GM12878 (cell line): Measurements from ENCODE around the gene PKDREJ.

Experiments
- BMI1 ChIP-seq: fragments of 450-650 bp; IDR thresholded peaks from 2 replicates; pipeline ENCODE4 v1.6.1; 2016; ENCODE audit warnings: mild to moderate bottlenecking, moderate library complexity, borderline replicate concordance
- CHD1 ChIP-seq: IDR thresholded peaks from 2 replicates; pipeline ENCODE4 v1.6.1; 2012; ENCODE audit warnings: low read depth, low read length, improper control_type of control experiment
- EZH2 ChIP-seq: IDR thresholded peaks from 2 replicates; pipeline ENCODE4 v1.6.1; 2012; ENCODE audit warnings: low read depth, mild to moderate bottlenecking, control low read depth, inconsistent platforms, low read length, borderline replicate concordance; ENCODE audit not compliant: control insufficient read depth
- FOXM1 ChIP-seq: IDR thresholded peaks from 2 replicates; pipeline ENCODE4 v1.6.1; 2012; ENCODE audit warnings: low read depth, mild to moderate bottlenecking, inconsistent platforms, low read length, moderate library complexity
- KLF5 ChIP-seq: fragments of 450-650 bp; IDR thresholded peaks from 2 replicates; pipeline ENCODE4 v1.6.1; 2014; ENCODE audit warnings: mild to moderate bottlenecking; ENCODE audit not compliant: partially characterized antibody
- MYB ChIP-seq: fragments of 150-350 bp; IDR thresholded peaks from 2 replicates; pipeline ENCODE4 v1.6.1; 2014; ENCODE audit warnings: mild to moderate bottlenecking, low read depth, low read length, borderline replicate concordance
- RAD21 ChIP-seq: IDR thresholded peaks from 2 replicates; pipeline ENCODE4 v1.6.1; 2011; ENCODE audit warnings: mild to moderate bottlenecking, low read depth, low read length, moderate library complexity; ENCODE audit not compliant: insufficient read depth
- TF ChIP-seq, protein P1 (sequence below): fragments of 450-650 bp; IDR thresholded peaks from 2 replicates; pipeline ENCODE4 v1.6.1; 2017; ENCODE audit warnings: mild to moderate bottlenecking
- TF ChIP-seq, protein P2 (sequence below), 3 experiments: IDR thresholded peaks in 2 of 3; conservative IDR thresholded peaks in 1 of 3; 2 replicates each; pipeline ENCODE4 v1.5.1; 2011; ENCODE audit warnings: low read depth in 3 of 3, low read length in 3 of 3, mild to moderate bottlenecking in 3 of 3, control low read depth in 2 of 3, moderate library complexity in 2 of 3, inconsistent platforms in 1 of 3, mixed read lengths in 1 of 3; ENCODE audit not compliant: control insufficient read depth in 2 of 3, insufficient read depth in 1 of 3; ENCODE audit errors: extremely low read depth in 1 of 3

DNA sequence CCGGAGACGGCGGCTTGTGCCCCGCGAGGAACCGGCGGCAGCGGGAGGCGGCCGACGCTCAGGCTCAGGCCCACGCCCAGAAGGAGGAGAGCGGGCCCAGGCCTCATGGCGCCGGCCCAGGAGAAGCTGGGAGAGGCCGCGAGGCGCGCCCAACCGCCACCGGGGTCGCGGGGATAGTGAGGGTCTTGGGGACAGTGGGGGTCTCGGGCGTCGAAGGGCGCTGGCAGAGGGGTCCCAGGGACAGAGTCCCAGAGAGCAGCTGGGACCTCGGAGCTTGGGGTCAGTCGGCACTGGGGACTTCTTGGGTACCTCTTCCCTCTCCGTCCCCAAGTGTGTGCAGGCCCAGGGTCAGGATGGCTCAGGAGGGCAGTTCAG is at the start of gene PKDREJ:
- no peak for TF ChIP-seq MYB
- TF ChIP-seq, protein P1, sequence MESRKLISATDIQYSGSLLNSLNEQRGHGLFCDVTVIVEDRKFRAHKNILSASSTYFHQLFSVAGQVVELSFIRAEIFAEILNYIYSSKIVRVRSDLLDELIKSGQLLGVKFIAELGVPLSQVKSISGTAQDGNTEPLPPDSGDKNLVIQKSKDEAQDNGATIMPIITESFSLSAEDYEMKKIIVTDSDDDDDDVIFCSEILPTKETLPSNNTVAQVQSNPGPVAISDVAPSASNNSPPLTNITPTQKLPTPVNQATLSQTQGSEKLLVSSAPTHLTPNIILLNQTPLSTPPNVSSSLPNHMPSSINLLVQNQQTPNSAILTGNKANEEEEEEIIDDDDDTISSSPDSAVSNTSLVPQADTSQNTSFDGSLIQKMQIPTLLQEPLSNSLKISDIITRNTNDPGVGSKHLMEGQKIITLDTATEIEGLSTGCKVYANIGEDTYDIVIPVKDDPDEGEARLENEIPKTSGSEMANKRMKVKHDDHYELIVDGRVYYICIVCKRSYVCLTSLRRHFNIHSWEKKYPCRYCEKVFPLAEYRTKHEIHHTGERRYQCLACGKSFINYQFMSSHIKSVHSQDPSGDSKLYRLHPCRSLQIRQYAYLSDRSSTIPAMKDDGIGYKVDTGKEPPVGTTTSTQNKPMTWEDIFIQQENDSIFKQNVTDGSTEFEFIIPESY: no peak
- TF ChIP-seq, protein P2, sequence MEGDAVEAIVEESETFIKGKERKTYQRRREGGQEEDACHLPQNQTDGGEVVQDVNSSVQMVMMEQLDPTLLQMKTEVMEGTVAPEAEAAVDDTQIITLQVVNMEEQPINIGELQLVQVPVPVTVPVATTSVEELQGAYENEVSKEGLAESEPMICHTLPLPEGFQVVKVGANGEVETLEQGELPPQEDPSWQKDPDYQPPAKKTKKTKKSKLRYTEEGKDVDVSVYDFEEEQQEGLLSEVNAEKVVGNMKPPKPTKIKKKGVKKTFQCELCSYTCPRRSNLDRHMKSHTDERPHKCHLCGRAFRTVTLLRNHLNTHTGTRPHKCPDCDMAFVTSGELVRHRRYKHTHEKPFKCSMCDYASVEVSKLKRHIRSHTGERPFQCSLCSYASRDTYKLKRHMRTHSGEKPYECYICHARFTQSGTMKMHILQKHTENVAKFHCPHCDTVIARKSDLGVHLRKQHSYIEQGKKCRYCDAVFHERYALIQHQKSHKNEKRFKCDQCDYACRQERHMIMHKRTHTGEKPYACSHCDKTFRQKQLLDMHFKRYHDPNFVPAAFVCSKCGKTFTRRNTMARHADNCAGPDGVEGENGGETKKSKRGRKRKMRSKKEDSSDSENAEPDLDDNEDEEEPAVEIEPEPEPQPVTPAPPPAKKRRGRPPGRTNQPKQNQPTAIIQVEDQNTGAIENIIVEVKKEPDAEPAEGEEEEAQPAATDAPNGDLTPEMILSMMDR (IDR thresholded peaks at IDR 0.05 in 2 of 3, conservative IDR thresholded peaks at IDR 0.05 in 1 of 3; ENCODE audit: control insufficient read depth in 2 of 3, extremely low read depth in 1 of 3, insufficient read depth in 1 of 3, low read depth in 3 of 3, low read length in 3 of 3): no peak
- TF ChIP-seq EZH2: no peak
- no peak for TF ChIP-seq FOXM1
- TF ChIP-seq BMI1: no peak
- TF ChIP-seq RAD21: no peak
- no peak for TF ChIP-seq KLF5
- no peak for TF ChIP-seq CHD1
